AG10803 (cell line): ENCODE measurements around the gene STH.

ENCODE experiments used
- DNase-seq: peaks from one replicate; pipeline ENCODE4 v3.0.0; 2010; ENCODE audit warnings: low read depth
- H3K4me3 ChIP-seq: 2 replicates; pipeline ENCODE4 v1.5.1; 2011; ENCODE audit warnings: mild to moderate bottlenecking, low read length, control low read depth
- CTCF ChIP-seq: conservative IDR thresholded peaks from 2 replicates; pipeline ENCODE4 v1.5.1; 2011; ENCODE audit warnings: mild to moderate bottlenecking, low read length, control low read depth, inconsistent platforms

STH gene

DNA sequence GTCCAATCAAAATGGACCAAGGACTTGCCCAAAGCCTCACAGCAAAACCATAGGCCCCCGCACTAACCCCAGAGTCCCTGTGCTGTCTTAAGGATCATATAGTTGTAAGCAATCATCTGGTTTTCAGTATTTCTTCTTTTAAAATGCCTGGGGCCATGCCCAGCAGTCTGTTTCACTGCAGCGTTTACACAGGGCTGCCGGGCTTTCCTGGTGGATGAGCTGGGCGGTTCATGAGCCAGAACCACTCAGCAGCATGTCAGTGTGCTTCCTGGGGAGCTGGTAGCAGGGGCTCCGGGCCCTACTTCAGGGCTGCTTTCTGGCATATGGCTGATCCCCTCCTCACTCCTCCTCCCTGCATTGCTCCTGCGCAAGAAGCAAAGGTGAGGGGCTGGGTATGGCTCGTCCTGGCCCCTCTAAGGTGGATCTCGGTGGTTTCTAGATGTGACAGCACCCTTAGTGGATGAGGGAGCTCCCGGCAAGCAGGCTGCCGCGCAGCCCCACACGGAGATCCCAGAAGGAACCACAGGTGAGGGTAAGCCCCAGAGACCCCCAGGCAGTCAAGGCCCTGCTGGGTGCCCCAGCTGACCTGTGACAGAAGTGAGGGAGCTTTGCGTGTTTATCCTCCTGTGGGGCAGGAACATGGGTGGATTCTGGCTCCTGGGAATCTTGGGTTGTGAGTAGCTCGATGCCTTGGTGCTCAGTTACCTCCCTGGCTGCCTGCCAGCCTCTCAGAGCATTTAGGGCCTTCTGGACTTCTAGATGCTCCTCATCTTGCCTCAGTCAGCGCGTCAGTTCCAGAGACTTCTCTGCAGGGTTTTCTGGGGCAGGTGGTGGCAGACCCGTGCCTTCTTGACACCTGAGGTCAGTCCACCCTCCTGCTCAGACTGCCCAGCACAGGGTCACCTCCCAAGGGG lies 24.8 kb upstream of the STH start:
- DNase-seq = no peak
- no peak for TF ChIP-seq CTCF

GRCh38 chr17:45974916-45975630 lies 24.0 kb upstream of the STH start:
- no peak for DNase-seq
- no peak for TF ChIP-seq CTCF
- no peak overlapping the region for H3K4me3 ChIP-seq

More for the DNA sequence above, 24.8 kb upstream of the STH start:
- H3K4me3 ChIP-seq = no peak overlapping the region

GRCh38 chr17:45975640-45976295 lies 23.3 kb upstream of the STH start:
- no peak for DNase-seq
- no peak for TF ChIP-seq CTCF
- H3K4me3 ChIP-seq = no peak overlapping the region

- no peak overlapping the region for H3K4me3 ChIP-seq
- no peak for TF ChIP-seq CTCF
These were observed 22.7 kb upstream of the STH start for GRCh38 chr17:45976391-45976754.

DNA sequence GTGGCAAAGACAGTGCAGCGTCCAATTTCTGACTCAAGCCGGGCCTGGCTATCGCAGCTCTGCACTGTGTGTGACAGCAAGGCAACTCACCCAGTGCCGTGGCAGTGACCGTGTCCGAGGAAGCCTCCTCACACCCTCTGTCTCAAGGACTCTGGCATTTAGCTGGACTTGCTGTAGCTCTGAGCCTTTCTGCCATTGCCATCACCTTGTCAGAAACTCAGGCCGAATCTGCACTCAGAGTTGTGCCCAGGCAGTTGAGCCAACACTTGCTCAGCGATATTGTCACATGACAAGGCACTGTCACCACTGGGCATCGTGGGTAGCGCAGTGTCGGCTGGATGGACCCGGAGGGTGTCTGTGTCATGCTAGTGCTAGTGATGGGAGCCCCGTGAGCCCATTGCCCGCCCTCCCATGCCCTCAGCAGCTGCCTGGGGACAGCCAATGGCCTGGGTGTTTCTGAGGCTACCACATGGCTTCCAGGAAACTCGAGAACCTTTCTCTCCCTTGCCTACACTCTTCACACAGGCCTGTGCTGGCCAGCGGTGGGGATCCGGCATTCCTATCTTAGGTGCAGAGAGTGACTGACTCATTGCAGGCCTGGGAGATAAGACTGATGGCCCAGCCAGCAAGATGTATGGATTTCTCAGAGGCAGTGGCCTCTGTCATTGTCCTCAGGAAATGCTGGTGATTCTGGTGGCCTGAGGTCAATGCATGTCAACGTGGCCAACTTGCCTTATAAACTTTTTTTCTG lies 22.1 kb upstream of the STH start:
- TF ChIP-seq CTCF = no peak
- no peak for DNase-seq
- no peak overlapping the region for H3K4me3 ChIP-seq

More at GRCh38 chr17:45976391-45976754, 22.7 kb upstream of the STH start:
- DNase-seq = no peak

- DNase-seq = no peak
- H3K4me3 ChIP-seq = no peak overlapping the region
- no peak for TF ChIP-seq CTCF
These were observed 21.6 kb upstream of the STH start for GRCh38 chr17:45977506-45977824.
